ENCODE measurements around the gene TSPAN4. TPM values are rescaled to one million over a fixed set of nuclear protein-coding genes. Genes with fewer than 3 reads are reported as not detected.

Gene TSPAN4
- total RNA-seq, 2 donors from 2014 or later, result 75.7 to 97.3 TPM

GRCh38 chr11:802693-803466 is 39.8 kb upstream of the TSPAN4 start:
- DNase-seq (ENCODE audit: low spot score), result no peak
- intact Hi-C loops (cut with DNase I), result loop anchor here in 1 of 2 donors (10.0 kb wide), 1 partner anchor 58 kb away; the partner anchor contains the start of gene TALDO1

- intact Hi-C loops (cut with DNase I), result loop anchor here in 1 of 2 donors (10.0 kb wide), 1 partner anchor 59 kb away; the partner anchor contains the start of gene TALDO1
- DNase-seq (ENCODE audit: low spot score), result peak; percentile 80
These were observed 39.2 kb upstream of the TSPAN4 start for GRCh38 chr11:803467-803742.

GRCh38 chr11:803770-804598 is 38.7 kb upstream of the TSPAN4 start:
- intact Hi-C loops (cut with DNase I), result loop anchor here in 1 of 2 donors (10.0 kb wide), 1 partner anchor 59 kb away; the partner anchor contains the start of gene TALDO1

GRCh38 chr11:804599-804964 is 38.1 kb upstream of the TSPAN4 start:
- DNase-seq (ENCODE audit: low spot score), result no peak

More at GRCh38 chr11:803770-804598, 38.7 kb upstream of the TSPAN4 start:
- DNase-seq (ENCODE audit: low spot score), result peak; percentile 82

GRCh38 chr11:808427-809286 is 34.0 kb upstream of the TSPAN4 start:
- intact Hi-C loops (cut with DNase I), result loop anchor here in 1 of 2 donors (10.0 kb wide), 1 partner anchor 64 kb away; the partner anchor contains the start of gene TALDO1
- peak; percentile 95 for DNase-seq (ENCODE audit: low spot score)

More at GRCh38 chr11:804599-804964, 38.1 kb upstream of the TSPAN4 start:
- intact Hi-C loops (cut with DNase I), result loop anchor here in 1 of 2 donors (10.0 kb wide), 1 partner anchor 60 kb away; the partner anchor contains the start of gene TALDO1

- intact Hi-C loops (cut with DNase I), result loop anchor here in 1 of 2 donors (10.0 kb wide), 1 partner anchor 65 kb away; the partner anchor contains the start of gene TALDO1
- DNase-seq (ENCODE audit: low spot score), result peak; percentile 100
These were observed 33.2 kb upstream of the TSPAN4 start, which contains the start of gene RPLP2 for GRCh38 chr11:809287-810039. Gene RPLP2 (plus strand): TSS chr11:809967. CDS start chr11:810235, 268 bp downstream.

- peak; percentile 81 for DNase-seq (ENCODE audit: low spot score)
- intact Hi-C loops (cut with DNase I), result no loop called here
These were observed 32.5 kb upstream of the TSPAN4 start for GRCh38 chr11:810040-810567.

GRCh38 chr11:811446-812245 is 31.0 kb upstream of the TSPAN4 start:
- no peak for DNase-seq (ENCODE audit: low spot score)
- intact Hi-C loops (cut with DNase I), result no loop called here

GRCh38 chr11:812390-812789 is 30.3 kb upstream of the TSPAN4 start:
- DNase-seq (ENCODE audit: low spot score), result no peak
- intact Hi-C loops (cut with DNase I), result no loop called here

- DNase-seq (ENCODE audit: low spot score), result no peak
- intact Hi-C loops (cut with DNase I), result no loop called here
These were observed 29.6 kb upstream of the TSPAN4 start for GRCh38 chr11:813072-813455.

- intact Hi-C loops (cut with DNase I), result no loop called here
- DNase-seq (ENCODE audit: low spot score), result no peak
These were observed 29.1 kb upstream of the TSPAN4 start for GRCh38 chr11:813456-814096.

GRCh38 chr11:815675-816432 is 26.8 kb upstream of the TSPAN4 start:
- intact Hi-C loops (cut with DNase I), result loop anchor here in 1 of 2 donors (5.0 kb wide), 1 partner anchor 1011 kb away; no protein-coding TSS in a partner anchor
- DNase-seq (ENCODE audit: low spot score), result no peak

- no peak for DNase-seq (ENCODE audit: low spot score)
- intact Hi-C loops (cut with DNase I), result loop anchor here in 1 of 2 donors (5.0 kb wide), 1 partner anchor 1011 kb away; no protein-coding TSS in a partner anchor
These were observed 26.2 kb upstream of the TSPAN4 start for GRCh38 chr11:816433-816779.

GRCh38 chr11:818396-819128 is 24.1 kb upstream of the TSPAN4 start, which contains the start of gene PNPLA2:
Gene PNPLA2 (plus strand): TSS chr11:818914. CDS start chr11:819719, 805 bp downstream.
- DNase-seq (ENCODE audit: low spot score), result peak; percentile 85
- intact Hi-C loops (cut with DNase I), result loop anchor here in 1 of 2 donors (5.0 kb wide), 1 partner anchor 1009 kb away; no protein-coding TSS in a partner anchor
